K562 (cell line): Measurements from ENCODE around the gene HTR2A. TPM values are rescaled to one million over a fixed set of nuclear protein-coding genes. Genes with fewer than 3 reads are reported as not detected.

Source experiments
- AFF4 ChIP-seq: sonication (generic); formaldehyde crosslinking; IDR thresholded peaks from 2 replicates; pipeline ENCODE4 v1.8.0; 2023; ENCODE audit warnings: mild to moderate bottlenecking, missing genetic modification reagents
- CBX1 ChIP-seq: sonication (generic); IDR thresholded peaks from 2 replicates; pipeline ENCODE4 v1.6.1; 2016; ENCODE audit warnings: antibody characterized with exemption, low read depth, mild to moderate bottlenecking
- MITF ChIP-seq: IDR thresholded peaks from 2 replicates; pipeline ENCODE4 v1.6.1; 2014; ENCODE audit warnings: antibody characterized with exemption
- NR3C1 ChIP-seq: sonication (generic); formaldehyde crosslinking; IDR thresholded peaks from 2 replicates; pipeline ENCODE4 v1.8.1; 2022; ENCODE audit warnings: missing genetic modification reagents
- NRF1 ChIP-seq, 2 experiments: fragments of 450-650 bp; IDR thresholded peaks in 1 of 2; conservative IDR thresholded peaks in 1 of 2; 2 replicates each; pipeline ENCODE4 v1.6.1; 2014; ENCODE audit warnings: mild to moderate bottlenecking in 2 of 2
- PML ChIP-seq: IDR thresholded peaks from 2 replicates; pipeline ENCODE4 v1.6.1; 2012; ENCODE audit warnings: low read length, inconsistent platforms
- PRDM10 ChIP-seq: fragments of 450-650 bp; IDR thresholded peaks from 2 replicates; pipeline ENCODE4 v1.6.1; 2018; ENCODE audit not compliant: partially characterized antibody
- TAF1 ChIP-seq: IDR thresholded peaks from 2 replicates; pipeline ENCODE4 v1.6.1; 2011; ENCODE audit warnings: mild to moderate bottlenecking, low read length, moderate library complexity; ENCODE audit not compliant: insufficient read depth, control insufficient read depth, severe bottlenecking; ENCODE audit errors: extremely low read depth
- TBP ChIP-seq: optimal IDR thresholded peaks from 2 replicates; pipeline ENCODE3; 2011; ENCODE audit warnings: low read depth, low read length, improper control_type of control experiment
- ZNF431 ChIP-seq: sonication (generic); formaldehyde crosslinking; IDR thresholded peaks from 2 replicates; pipeline ENCODE4 v1.8.0; 2022; ENCODE audit warnings: mild to moderate bottlenecking, missing genetic modification reagents
- polyA plus RNA-seq, 8 experiments: library from polyadenylated mRNA; depleted of rRNA in 4 of 8; stranded (reverse) in 5 of 8; unstranded in 3 of 8; fragments of >200 nt; fragmentation: Nextera tagmentation in 2 of 8; fragmentation: Illumina TruSeq in 1 of 8; extraction: Ambion mirVana in 2 of 8; extraction: Trizol in 1 of 8; gene quantifications; 2 replicates each; pipeline versions ENCODE4 v1.2.1 to v1.2.3, GENCODE V29; 2011 to 2014; ENCODE audit warnings: inconsistent platforms in 1 of 8, missing spikeins in 1 of 8
- total RNA-seq, 7 experiments: library from RNA; depleted of rRNA in 6 of 7; stranded (reverse); fragments of >200 nt in 6 of 7; fragmentation: Illumina TruSeq in 2 of 7; extraction: Trizol in 2 of 7; gene quantifications; 2 replicates each; pipeline versions ENCODE4 v1.2.1 to v1.2.3, GENCODE V29; 2011 to 2021; ENCODE audit warnings: low replicate concordance in 1 of 7
- TF ChIP-seq, protein P1 (sequence below): fragments of 450-650 bp; IDR thresholded peaks from 2 replicates; pipeline ENCODE4 v1.6.1; 2016; ENCODE audit warnings: low read depth, mild to moderate bottlenecking, moderate library complexity
- TF ChIP-seq, protein P2 (sequence below): fragments of 200-800 bp; sonication (Bioruptor generic); IDR thresholded peaks from 2 replicates; pipeline ENCODE4 v1.6.1; 2017; ENCODE audit warnings: missing genetic modification characterization, missing compliant biosample characterization
- TF ChIP-seq, protein P3 (sequence below): sonication (generic); formaldehyde crosslinking; IDR thresholded peaks from 2 replicates; pipeline ENCODE4 v1.9.0; 2022; ENCODE audit warnings: mild to moderate bottlenecking, missing genetic modification reagents

HTR2A gene
- total and polyA plus RNA-seq, 9 of the 15 experiments (the other 6 are each of a cell fraction or from before 2014, with no cell fraction given): not detected

DNA sequence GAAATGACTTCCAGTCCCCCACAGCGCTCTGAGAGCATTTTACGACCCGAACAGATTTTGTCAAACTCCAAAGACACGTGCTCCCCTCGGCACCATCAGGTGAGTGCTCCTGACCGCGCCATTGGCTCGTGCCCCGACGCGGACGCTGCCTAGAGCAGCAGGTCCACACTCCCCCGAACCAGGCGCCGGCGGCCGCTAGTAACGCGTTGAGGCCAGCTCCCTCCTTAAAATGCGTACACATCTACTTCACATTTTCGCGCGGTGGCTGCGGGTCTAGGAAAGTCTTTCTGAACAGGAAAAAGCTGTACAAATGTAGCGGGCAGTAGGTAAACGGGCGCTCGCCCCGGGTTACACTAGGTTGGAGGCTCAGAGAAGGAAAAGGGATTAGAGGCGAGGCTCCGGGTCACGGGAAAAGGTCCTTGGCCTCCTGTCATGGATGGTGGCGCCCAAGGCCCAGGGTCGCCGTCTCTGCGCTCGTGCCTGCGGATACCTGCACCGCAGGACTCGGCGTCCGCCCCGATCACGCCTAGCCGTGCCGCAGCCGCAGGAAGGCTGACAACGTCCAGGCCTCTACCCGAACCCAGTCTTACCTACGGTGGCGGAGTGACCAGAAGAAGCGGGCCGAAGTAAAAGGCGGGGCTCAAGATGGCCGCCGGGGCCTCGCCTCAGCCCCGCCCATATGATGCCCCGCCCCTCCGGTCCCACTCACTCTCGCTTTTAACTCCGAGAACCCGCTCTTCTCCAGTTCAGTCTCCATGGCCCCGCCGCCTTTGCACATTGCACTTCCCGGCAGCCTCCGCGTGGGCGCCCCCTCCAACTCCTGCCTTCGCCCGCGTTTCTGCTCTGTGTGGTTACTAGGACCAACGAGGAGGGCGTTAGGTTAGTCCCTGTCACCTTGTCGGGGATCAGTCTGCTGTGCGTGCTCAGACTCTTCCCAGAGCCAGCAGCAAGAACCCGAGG lies 100.1 kb downstream of the HTR2A start, which contains the start of gene ESD (continued):
- TF ChIP-seq, protein P1, sequence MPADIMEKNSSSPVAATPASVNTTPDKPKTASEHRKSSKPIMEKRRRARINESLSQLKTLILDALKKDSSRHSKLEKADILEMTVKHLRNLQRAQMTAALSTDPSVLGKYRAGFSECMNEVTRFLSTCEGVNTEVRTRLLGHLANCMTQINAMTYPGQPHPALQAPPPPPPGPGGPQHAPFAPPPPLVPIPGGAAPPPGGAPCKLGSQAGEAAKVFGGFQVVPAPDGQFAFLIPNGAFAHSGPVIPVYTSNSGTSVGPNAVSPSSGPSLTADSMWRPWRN: no peak
- peak; percentile 52; the same call in 1 of the 2 replicates for TF ChIP-seq PML
- TF ChIP-seq NRF1 (conservative IDR thresholded peaks at IDR 0.05 in 1 of 2, IDR thresholded peaks at IDR 0.05 in 1 of 2): peak; percentile 17 to 20; a peak in 2 of 4 replicates
- no peak for TF ChIP-seq ZNF431 (CRISPR knock-in tag)
- TF ChIP-seq CBX1: 0 out of 2 replicates have a peak, but pooled peaks have one; percentile 65
- TF ChIP-seq MITF: no peak
- TF ChIP-seq, protein P2, sequence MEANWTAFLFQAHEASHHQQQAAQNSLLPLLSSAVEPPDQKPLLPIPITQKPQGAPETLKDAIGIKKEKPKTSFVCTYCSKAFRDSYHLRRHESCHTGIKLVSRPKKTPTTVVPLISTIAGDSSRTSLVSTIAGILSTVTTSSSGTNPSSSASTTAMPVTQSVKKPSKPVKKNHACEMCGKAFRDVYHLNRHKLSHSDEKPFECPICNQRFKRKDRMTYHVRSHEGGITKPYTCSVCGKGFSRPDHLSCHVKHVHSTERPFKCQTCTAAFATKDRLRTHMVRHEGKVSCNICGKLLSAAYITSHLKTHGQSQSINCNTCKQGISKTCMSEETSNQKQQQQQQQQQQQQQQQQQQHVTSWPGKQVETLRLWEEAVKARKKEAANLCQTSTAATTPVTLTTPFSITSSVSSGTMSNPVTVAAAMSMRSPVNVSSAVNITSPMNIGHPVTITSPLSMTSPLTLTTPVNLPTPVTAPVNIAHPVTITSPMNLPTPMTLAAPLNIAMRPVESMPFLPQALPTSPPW (CRISPR knock-in tag): peak; percentile 82
- TF ChIP-seq NR3C1 (CRISPR knock-in tag): peak; percentile 52; the same call in 1 of the 2 replicates
- TF ChIP-seq TAF1: peak; percentile 73
- TF ChIP-seq, protein P3, sequence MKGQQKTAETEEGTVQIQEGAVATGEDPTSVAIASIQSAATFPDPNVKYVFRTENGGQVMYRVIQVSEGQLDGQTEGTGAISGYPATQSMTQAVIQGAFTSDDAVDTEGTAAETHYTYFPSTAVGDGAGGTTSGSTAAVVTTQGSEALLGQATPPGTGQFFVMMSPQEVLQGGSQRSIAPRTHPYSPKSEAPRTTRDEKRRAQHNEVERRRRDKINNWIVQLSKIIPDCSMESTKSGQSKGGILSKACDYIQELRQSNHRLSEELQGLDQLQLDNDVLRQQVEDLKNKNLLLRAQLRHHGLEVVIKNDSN (CRISPR knock-in tag): peak; percentile 81
- peak; percentile 82 for TF ChIP-seq TBP
- TF ChIP-seq PRDM10: no peak
- TF ChIP-seq AFF4 (CRISPR knock-in tag): 0 out of 2 replicates have a peak, but pooled peaks have one; percentile 58
